A673 (cell line): ENCODE measurements around the gene WWTR1.

Experiments used
- CTCF ChIP-seq: fragments of 300-800, 200-600 bp; sonication (generic); conservative IDR thresholded peaks from 2 replicates; pipeline ENCODE4 v1.5.1; 2017; ENCODE audit warnings: low read depth, mild to moderate bottlenecking, antibody characterized with exemption, low read length, moderate library complexity, mixed read lengths
- EZH2 ChIP-seq: fragments of 200-600 bp; sonication (generic); IDR thresholded peaks from 2 replicates; pipeline ENCODE4 v1.6.1; 2017; ENCODE audit warnings: borderline replicate concordance, low read depth, mild to moderate bottlenecking, mixed read lengths, antibody characterized with exemption, low read length; ENCODE audit not compliant: poor library complexity, severe bottlenecking

DNA sequence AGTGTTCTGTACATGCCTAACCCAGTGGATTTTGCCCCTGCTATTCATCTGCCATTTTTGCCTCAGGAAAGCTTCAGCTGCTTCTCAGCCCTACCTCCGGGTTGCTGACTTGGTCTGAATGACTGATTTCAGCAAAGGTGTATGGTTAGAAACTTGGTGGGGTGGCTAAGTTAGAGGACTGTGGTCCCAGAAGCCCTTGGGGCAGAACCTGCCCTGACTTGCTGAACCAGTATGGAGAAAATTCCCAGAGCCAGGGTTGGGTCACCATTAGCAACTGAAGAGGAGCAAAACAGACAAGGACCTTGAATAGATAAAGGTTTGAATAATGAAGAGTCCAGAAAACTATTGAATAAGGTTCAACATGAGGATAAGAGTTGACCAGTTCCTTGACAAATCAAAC, 6.1 kb upstream of the WWTR1 start:
- TF ChIP-seq CTCF (no peak), EZH2 (no peak)
